ENCODE data around the gene TMEM74B.
"Not testable (repeated sequence)": the region's sequence is repeated elsewhere in the genome, so short reads cannot be mapped to it uniquely, and the experiment has no call there.

The TMEM74B gene

GRCh38 chr20:1178623-1179022 lies 6.2 kb downstream of the TMEM74B start:
- DNase-seq (ENCODE audit: low read depth) = no peak

- no peak for DNase-seq (ENCODE audit: low read depth)
These were observed 6.7 kb downstream of the TMEM74B start for GRCh38 chr20:1178103-1178502.

- no peak for DNase-seq (ENCODE audit: low read depth)
These were observed 7.1 kb downstream of the TMEM74B start for GRCh38 chr20:1177680-1178079.

GRCh38 chr20:1174787-1175186 lies 10.0 kb downstream of the TMEM74B start:
- no peak for DNase-seq (ENCODE audit: low read depth)

- no peak for DNase-seq (ENCODE audit: low read depth)
These were observed 11.1 kb downstream of the TMEM74B start for GRCh38 chr20:1173698-1174097.

GRCh38 chr20:1171461-1172093 lies 13.2 kb downstream of the TMEM74B start:
- no peak for DNase-seq (ENCODE audit: low read depth)

- DNase-seq (ENCODE audit: low read depth) = no peak
These were observed 15.6 kb downstream of the TMEM74B start for GRCh38 chr20:1169224-1169623.

- no peak for DNase-seq (ENCODE audit: low read depth)
These were observed 17.6 kb downstream of the TMEM74B start for GRCh38 chr20:1166948-1167720.

- DNase-seq (ENCODE audit: low read depth) = no peak
These were observed 18.8 kb downstream of the TMEM74B start for GRCh38 chr20:1165941-1166340.

- no peak for DNase-seq (ENCODE audit: low read depth)
These were observed 19.3 kb downstream of the TMEM74B start for GRCh38 chr20:1165521-1165920.

- no peak for DNase-seq (ENCODE audit: low read depth)
These were observed 19.9 kb downstream of the TMEM74B start for GRCh38 chr20:1164871-1165270.

- DNase-seq (ENCODE audit: low read depth) = no peak
These were observed 21.1 kb downstream of the TMEM74B start for GRCh38 chr20:1163653-1164052.

- no peak for DNase-seq (ENCODE audit: low read depth)
These were observed 21.7 kb downstream of the TMEM74B start for GRCh38 chr20:1163105-1163504.

GRCh38 chr20:1160991-1161390 lies 23.8 kb downstream of the TMEM74B start:
- no peak for DNase-seq (ENCODE audit: low read depth)

- no peak for DNase-seq (ENCODE audit: low read depth)
These were observed 24.3 kb downstream of the TMEM74B start for GRCh38 chr20:1160496-1160895.

- no peak for DNase-seq (ENCODE audit: low read depth)
These were observed 29.4 kb downstream of the TMEM74B start for GRCh38 chr20:1155342-1155741.

- no peak for DNase-seq (ENCODE audit: low read depth)
These were observed 30.1 kb downstream of the TMEM74B start for GRCh38 chr20:1154691-1155090.

- no peak for DNase-seq (ENCODE audit: low read depth)
These were observed 30.6 kb downstream of the TMEM74B start for GRCh38 chr20:1154226-1154625.

GRCh38 chr20:1150968-1151367 lies 33.8 kb downstream of the TMEM74B start:
- no peak for DNase-seq (ENCODE audit: low read depth)

GRCh38 chr20:1150218-1150617 lies 34.6 kb downstream of the TMEM74B start:
- DNase-seq (ENCODE audit: low read depth) = no peak

- DNase-seq (ENCODE audit: low read depth) = not testable (repeated sequence)
These were observed 35.0 kb downstream of the TMEM74B start for GRCh38 chr20:1149812-1150211.

GRCh38 chr20:1146957-1147356 lies 37.8 kb downstream of the TMEM74B start:
- no peak for DNase-seq (ENCODE audit: low read depth)

- DNase-seq (ENCODE audit: low read depth) = no peak
These were observed 40.2 kb downstream of the TMEM74B start for GRCh38 chr20:1144401-1145172.
